Activated CD8-positive, alpha-beta memory T cell treated with anti-CD3 and anti-CD28 coated beads for 48 hours (primary cell): ENCODE measurements around the gene CD46.

Experiments used
- DNase-seq, 3 experiments: peaks; one replicate each; pipeline ENCODE4 v3.0.0-alpha.2; 2020; ENCODE audit warnings: low read depth in 2 of 3, low spot score in 2 of 3

CD46 gene

DNA sequence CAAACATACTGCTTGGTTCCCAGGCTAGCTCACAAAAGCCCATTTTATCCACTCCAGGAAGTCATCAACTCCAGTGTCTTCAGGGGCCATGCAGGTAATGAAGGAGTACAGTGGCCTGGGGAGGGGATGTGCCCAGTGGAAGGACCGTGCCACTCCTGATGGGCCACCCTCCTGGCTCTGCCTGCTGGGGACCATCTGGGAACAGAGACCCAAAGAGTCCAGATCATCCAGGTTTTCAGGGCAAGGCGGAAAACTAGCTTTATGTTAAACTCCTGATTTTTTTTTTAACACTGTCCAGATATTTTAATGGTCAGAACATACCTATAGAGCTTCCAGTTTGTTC lies 75.6 kb downstream of the CD46 start:
- DNase-seq, result no peak

DNA sequence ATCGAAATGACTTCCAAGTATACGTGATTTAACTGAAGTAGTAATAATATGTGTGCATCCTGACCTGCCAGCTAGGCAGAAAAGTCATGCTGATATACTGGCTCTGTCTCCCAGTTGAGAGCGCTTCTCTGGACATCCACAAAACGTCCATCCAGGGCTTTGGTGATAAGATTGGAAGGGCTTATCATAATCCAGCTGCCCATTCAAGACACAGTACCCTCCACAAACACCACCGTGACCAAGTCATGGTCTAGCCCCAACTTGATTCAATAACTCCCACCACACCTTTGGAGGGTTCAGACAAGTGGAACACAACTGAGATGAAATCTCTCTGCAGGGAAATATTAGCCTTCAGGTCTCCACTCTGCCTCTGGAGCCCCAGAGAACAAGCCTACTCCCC lies 76.2 kb downstream of the CD46 start:
- DNase-seq, result no peak

DNA sequence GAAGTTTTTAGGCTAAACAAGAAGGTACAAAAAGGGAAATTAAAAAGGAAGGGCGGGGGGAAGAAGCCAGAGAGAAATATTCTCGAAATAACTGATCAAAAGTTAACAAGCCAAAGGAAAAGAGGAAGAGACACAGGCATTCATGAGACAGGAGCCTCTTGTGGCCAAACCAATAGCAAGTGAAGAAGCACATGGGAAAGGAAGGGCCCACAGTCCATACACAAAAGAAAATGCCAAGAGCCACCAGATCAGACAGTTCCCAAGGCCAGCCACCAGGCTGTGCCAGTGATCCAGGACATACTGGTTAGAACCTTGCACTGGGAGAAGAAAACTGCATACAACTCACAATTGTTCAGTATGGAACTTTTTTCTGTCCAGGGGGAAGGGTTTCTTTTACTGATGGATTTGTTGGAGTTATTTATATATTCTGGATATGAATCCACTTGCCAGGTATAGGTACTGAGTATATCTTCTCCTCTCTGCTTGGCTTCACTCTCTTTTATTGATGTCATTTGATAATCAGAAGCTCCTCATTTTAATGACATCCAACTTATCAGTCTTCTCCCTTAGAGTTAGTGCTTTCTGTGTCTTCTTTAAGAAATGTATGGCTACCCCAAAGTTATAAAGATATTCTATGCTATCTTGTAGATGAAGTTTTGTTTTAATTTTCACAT lies 76.8 kb downstream of the CD46 start:
- DNase-seq, result peak in 1 of 3 experiments; percentile 23

DNA sequence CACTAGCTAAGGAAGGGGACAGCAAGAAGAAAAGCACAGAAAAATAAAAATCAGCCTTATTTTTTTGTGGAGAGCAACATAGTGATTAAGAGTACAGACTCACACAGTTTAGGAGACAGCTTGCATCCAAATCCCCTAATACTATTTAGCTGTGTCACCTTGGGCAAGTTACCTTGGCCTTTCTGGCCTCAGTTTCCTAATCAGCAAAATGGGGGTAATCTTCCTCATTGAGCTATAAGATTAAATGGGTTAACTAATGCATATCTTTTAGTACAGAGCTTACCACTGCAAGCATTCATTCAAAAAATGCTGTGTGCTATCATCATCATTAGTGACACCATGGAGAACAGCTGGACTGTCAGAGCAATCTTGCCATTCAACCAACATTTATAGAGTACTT lies 77.7 kb downstream of the CD46 start:
- no peak for DNase-seq

DNA sequence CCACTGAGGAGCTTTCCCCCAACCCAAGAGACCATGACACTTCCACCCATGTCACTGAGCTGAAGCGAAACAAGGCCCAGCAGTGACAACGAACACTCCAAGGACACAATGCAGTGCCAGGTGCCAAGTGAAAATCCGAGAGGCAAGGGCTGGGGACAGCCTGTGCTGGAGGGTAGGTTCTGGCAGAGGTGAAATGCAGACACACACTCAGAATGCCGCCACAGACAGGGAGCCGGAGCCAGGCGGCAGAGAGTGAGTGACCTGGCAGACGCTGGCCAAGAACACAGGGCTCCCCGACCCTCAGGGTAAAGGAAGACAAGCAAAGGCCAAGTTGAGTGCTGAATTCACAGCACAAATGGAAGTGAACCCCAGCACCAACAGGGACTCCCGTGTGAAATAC lies 78.9 kb downstream of the CD46 start:
- DNase-seq, result no peak

DNA sequence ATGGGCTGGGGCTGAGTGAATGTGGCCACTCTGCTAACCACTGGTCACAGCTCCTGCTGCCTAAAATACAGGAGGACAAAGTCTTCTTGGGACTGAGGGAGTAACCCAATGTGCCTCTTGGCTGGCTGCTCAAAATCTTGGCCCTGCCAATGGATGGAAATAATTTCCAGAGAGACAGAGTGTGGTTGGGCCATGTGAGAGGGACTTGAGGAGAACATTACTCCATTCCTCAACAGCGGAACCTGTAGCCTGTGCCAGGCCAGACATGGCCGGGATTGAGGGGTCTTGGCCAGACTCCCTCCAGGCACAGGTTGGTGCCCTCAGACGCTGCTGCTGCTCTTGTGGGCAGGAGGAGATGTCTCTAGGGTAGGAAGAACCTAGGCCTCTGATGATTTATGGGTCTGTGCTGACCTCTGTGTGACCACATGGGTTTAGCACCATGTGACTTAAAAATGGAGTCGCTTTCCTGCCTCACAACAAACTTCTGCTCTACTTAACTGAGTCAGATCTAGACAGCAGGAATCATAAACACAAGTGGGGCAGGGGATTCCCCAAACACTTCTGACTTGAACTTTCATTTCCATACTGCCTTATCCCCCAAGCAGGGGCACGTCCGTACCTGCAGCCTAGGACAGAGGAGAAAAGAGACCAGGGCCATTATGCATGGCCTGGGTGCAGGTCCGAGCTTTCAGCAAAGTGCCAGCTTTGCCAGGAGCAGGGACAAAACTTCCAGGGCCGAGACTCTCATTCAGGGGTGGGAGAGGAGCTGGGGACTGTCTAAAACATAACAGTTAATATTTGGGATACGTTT lies 79.9 kb downstream of the CD46 start:
- peak in 1 of 3 experiments; percentile 17 for DNase-seq

DNA sequence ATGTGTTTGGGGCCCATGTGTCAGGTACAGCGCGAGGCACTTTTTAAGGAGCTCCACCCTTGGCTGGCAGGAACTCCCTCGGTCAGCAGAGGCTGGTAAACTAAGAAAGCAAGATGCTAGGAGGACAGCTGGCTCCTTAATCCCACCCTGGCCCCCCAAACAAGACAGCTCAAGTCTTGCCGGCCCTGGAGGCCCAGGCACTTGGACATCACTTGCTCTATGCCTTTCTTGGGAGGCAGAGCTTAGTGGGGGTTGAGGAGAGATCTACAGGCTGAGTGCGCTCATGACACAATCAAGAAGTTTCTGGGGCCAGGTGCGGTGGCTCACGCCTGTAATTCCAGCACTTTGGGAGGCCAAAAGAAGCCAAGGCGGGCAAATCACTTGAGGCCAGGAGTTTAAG lies 80.9 kb downstream of the CD46 start:
- DNase-seq, result no peak

DNA sequence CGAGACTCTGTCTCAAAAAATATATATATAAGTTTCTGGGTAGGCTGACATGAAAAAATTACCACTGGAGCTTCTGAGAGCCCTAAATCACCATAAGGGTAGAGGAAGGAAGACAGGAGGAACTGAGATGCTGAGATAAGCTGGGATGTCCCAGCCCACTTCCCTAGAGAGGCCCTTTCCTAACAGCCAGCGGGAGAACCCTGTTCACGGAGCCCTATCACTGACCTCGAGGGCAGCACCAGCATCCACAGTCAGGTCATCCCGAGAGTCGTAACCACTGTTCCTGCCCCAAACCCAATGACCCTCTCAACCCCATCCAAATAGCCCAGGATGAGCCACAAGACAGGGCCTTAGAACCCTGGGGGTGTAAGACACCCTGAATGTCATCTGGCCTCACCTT lies 81.5 kb downstream of the CD46 start:
- no peak for DNase-seq

DNA sequence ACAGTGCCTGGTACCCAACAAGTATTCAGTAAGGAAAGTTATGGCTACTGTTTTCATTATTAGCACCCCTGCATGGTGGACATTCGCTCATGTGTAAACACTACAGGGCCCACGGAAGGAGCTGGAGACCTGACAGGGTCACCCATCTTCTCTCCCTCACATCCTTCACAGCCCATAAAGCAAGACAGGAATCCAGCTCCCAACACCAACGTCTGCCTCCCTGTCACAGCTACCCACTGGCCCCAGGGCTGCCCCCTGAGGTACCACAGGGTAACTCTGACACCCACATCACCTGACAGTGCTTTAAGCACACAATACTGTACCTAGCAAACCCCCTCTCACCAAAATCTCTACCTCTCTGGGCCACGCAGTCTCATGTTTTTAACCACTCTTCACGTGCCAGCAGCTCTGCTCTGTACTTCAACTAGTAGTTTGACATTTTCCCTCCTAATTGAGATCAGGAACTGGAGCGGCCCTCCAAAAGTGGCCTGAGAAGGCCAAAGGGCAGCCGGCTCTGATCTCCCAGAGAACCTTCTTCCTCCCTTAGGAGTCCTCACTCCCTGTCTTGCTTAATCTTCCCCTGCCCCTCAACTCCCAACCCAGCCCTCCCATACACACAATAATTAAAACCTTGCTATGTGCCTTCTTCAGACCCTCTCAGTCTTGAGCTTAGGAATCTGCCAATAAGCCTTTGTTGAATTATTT lies 82.3 kb downstream of the CD46 start:
- DNase-seq, result no peak

DNA sequence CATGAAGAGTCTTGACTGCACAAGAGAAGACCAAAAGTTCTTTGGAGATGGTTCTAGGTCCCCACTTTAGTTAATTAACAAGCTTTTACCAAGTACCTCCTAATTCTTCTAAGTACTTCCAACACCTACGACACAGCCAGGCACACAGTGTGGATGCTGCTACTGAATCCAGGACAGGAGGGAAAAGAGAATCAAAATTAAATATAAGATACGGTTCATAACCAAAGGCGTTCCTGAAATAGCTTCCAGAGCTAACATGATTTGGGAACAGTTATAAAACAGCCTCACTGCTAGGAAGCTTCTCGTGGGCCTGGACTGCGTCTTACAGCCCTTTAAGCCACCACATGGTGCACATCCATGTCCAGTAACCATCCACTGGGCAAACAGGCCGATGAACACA lies 84.1 kb downstream of the CD46 start:
- DNase-seq, result no peak

DNA sequence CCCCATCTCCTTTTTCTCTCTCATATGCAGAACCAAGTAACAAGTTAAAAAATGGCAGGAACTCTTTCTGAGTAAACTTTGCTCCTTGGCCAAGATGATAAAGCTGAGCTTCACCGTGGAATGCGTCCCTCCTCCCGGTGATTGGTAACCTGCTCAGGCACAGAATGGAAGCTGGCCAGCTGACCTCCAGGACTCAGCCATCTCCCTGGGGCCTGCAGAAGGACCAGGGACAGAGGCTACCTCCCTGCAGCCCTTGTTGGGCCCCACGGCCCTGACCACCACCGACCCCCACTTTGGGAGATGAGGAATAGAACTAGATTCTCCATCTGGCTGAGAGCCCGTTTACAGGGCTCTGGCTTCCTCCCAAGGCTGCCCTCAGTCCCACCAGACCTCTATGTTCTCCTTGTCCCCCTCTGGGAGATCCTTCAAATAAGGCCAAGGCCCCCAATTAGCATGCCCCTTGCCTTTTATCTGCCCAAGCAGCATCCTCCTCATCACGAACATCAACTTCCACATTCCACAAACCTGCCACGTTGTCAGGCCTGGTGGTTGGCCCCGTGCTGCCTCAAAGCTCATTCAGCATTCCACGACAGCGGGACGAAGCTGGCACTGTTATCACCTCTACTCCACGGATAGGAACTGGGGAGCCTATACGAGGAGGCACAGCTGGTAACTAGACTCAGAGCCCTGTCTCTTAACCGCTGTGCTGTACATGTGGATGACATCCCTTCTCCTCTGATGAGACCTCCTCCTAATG lies 84.9 kb downstream of the CD46 start:
- DNase-seq, result no peak

DNA sequence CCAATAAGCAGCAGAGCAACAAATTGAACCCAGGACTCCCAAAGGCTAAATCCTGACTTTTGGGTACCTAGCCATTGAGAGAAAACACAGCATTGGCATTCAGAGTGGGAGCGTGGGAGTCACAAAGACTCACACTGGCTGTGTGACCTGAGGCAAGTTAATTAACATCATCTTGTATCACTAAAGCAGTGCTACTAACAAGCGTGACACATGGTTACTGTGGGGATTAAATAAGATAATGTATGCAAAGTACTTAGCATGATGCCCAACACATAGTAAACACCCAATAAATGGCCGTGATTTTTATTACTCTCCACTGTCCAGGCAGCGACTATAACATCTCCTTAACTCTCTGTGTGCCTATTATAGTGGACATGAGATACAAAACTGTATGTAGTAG lies 85.8 kb downstream of the CD46 start:
- no peak for DNase-seq

DNA sequence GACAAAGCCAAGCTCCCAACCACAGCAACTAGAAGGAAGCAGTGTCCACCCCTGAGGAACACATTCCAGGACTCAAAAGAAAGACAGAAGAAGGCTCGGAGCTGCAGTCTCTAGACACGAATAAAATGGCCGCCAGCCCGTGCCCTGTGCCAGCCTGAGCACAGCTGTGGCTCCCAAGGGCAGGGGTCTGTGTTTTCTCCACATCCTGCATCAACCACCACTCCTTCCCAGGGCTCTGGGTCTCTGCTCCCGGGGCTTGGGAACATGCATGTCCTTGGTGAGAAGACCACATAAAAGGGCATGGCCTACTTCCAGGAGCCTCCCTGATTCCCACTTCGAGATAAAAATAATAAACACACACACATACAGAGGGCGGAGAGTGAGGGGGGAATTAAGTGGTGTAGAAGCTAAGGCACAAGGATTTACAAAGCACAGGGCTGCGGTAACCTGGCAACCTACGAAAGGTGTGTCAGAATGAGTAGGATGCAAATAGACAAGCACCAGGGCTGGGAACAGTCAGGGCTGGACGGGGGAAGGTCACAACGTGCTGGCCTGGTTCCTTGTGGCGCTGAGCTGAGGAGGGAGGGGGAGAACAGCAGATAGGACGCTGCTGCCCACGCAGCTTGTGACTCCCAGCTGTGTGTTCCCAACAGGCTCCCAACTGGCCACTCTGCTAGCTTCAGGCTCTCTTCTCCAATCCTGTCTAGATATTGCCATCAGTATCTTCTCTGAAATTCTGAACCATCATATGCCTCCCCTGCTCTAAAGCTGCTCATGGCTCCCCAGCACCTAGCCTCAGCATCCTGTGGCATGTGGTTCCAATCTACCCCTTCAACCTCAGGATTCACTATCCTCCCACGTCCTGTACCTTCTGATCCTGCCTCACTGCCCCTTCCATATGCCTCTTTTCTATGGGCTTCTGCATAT lies 86.6 kb downstream of the CD46 start:
- no peak for DNase-seq

DNA sequence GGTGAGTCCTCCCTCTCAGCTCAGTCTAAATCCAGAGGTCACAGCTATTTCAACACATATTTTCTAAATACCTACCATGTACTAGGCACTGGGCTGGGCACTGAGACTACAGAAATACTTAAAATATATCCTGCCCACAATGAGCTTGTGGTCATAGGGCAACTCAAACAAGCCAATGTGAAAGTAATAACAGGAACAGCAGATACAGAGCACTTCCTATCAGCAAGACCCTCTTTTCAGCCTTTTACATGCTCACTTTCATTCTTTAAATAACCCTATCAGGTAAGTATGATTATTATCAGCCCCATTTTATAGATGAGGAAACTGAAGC lies 87.2 kb downstream of the CD46 start:
- DNase-seq, result no peak

DNA sequence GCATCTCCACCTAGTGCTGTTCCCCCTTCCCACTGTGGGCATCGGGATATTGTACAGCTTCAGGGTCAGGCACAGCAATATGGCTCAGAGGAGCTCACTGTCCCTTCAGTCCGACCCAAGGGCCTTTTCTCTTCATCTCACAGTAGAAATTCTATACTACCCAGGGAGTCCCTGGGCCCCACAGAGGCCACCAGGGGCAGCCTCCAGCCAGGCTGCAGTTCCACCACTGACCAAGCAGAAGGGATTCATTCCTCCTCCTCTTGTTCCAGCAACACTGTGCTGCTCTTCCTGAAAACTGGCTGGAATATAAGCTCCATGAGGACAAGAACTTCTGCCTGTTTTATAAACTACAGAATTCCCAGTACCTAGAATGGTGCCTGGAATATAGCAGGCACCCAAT lies 88.5 kb downstream of the CD46 start:
- DNase-seq, result no peak

DNA sequence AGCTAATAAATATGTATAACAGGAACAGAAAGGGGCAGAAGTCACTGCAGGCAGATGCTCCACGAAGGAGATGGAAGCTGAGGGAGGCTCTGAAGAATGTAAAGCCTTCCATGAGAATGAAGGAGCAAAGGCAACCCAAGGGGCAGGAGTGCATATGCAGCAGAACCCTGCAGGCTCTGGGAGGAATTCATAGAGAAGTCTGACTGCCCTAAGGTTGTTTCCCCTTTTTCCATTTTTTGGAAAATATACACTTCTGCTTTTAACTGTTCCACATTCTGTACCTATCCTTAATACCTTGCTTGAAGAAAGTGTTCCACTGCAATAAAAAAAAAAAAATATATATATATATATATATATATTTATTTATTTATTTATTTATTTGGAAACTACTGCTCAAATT lies 89.4 kb downstream of the CD46 start:
- DNase-seq, result no peak

DNA sequence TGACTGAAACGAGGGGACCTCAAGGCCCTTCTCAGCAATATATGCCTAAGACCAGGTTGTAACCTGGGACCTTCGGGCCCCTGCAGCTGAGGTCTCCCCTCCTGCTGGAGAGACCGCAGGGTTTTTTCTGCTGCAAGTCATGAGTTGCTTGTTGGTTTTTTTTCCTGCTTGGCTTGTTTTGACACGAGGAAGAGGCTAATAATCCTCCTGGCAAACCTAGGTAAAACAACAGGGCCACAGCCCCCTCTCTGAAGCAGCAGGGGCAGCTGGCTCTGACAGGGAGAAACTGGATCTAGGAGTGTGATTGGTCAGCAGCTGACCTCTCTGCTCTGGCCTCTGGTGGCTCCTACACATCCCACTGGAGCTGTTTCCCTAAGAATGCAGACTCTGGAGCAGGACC lies 90.0 kb downstream of the CD46 start:
- no peak for DNase-seq

DNA sequence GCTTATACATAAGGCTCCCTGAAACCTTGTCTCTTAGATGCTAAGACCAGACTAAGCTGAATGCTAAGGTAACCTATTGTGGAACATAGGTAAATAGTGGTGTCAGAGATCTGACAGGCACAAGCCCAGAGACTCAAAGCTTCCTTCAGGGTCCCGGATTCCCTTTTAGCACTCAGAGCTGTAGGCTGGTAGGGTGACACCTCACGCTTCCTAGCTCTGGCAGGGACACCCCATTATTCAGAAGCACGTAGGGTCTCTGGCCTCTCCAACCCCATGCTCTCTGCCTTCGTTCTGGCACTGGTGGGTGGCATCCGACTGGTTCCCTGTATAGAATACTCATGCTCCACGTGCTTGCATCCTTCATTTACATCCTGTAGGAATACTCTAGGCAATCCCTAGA lies 90.7 kb downstream of the CD46 start:
- no peak for DNase-seq

DNA sequence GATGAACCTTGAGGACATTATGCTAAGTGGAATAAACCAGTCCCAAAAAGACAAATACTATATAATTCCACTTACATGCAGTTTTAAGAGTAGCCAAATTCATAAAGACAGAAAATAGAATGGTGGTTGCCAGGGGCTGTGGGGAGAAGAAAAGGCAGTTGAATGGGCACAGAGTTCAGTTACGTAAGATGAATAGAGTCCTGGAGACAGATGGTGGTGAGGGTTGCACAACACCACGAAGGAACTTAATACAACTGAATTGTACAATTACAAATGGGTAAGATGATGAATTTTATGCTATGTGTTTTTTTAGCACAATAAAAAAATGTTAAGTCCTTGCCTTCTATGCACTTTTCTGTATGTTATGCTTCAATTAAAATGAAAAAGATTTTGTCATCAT lies 92.5 kb downstream of the CD46 start:
- no peak for DNase-seq
